Esophagus muscularis mucosa (tissue), 3 donors: ENCODE results near the gene LTC4S.

Experiments used
- EP300 ChIP-seq: sonication (generic); formaldehyde crosslinking; IDR thresholded peaks from one replicate; pipeline ENCODE4 v1.6.1; 2017; ENCODE audit warnings: antibody characterized with exemption
- TF ChIP-seq, protein P1 (sequence below), 3 experiments: fragments of 200-600 bp in 2 of 3; fragments of 450-650 bp in 1 of 3; sonication (generic) in 2 of 3; IDR thresholded peaks; one replicate each; pipeline ENCODE4 v1.5.1; 2017 to 2019; ENCODE audit warnings: antibody characterized with exemption in 3 of 3, mild to moderate bottlenecking in 2 of 3, moderate library complexity in 1 of 3

GRCh38 chr5:179769271-179769670, 24.5 kb upstream of the LTC4S start:
- TF ChIP-seq, protein P1, sequence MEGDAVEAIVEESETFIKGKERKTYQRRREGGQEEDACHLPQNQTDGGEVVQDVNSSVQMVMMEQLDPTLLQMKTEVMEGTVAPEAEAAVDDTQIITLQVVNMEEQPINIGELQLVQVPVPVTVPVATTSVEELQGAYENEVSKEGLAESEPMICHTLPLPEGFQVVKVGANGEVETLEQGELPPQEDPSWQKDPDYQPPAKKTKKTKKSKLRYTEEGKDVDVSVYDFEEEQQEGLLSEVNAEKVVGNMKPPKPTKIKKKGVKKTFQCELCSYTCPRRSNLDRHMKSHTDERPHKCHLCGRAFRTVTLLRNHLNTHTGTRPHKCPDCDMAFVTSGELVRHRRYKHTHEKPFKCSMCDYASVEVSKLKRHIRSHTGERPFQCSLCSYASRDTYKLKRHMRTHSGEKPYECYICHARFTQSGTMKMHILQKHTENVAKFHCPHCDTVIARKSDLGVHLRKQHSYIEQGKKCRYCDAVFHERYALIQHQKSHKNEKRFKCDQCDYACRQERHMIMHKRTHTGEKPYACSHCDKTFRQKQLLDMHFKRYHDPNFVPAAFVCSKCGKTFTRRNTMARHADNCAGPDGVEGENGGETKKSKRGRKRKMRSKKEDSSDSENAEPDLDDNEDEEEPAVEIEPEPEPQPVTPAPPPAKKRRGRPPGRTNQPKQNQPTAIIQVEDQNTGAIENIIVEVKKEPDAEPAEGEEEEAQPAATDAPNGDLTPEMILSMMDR (IDR thresholded peaks at IDR 0.05), result no peak
- no peak for TF ChIP-seq EP300
